Measurements from ENCODE around the gene TMEM14B. TPM values are rescaled to one million over a fixed set of nuclear protein-coding genes. Genes with fewer than 3 reads are reported as not detected.

Gene TMEM14B
- total RNA-seq, 1 donor from 2014 or later: 52.9 TPM

Other genes starting within 250 kb of the TMEM14B start
- 0.36 and 0.43 TPM in 2 replicates for gene GCNT2, start 226.5 kb upstream of the TMEM14B start, total RNA-seq
- 0.75 TPM in 1 of 2 replicates, not detected in the other for gene C6orf52, start 53.2 kb upstream of the TMEM14B start, total RNA-seq
- gene PAK1IP1, start 52.8 kb upstream of the TMEM14B start, total RNA-seq: 25.3 and 30.3 TPM in 2 replicates
- 181 and 196 TPM in 2 replicates for gene TMEM14C, start 24.7 kb upstream of the TMEM14B start, total RNA-seq
- gene MAK, start 90.7 kb downstream of the TMEM14B start, total RNA-seq: 0.05 TPM in 1 of 2 replicates, not detected in the other
- gene GCM2, start 134.2 kb downstream of the TMEM14B start, total RNA-seq: not detected in 2 replicates
- gene SYCP2L, start 139.2 kb downstream of the TMEM14B start, total RNA-seq: 0.40 TPM in 1 of 2 replicates, not detected in the other

Data from myocyte (in vitro differentiated cells).